PC-3 (cell line): ENCODE measurements around the gene STARD3. TPM values are rescaled to one million over a fixed set of nuclear protein-coding genes. Genes with fewer than 3 reads are reported as not detected.

ENCODE experiments used
- ATAC-seq: fragments of 200-7000 bp; cut with Tn5 transposase; 2 replicates; pipeline ENCODE4 v1.9.1; 2020; ENCODE audit warnings: mild to moderate bottlenecking, moderate library complexity
- BruUV-seq: library from RNA; stranded (reverse); fragments of 400-500 nt; replicated peaks from 2 replicates; lab custom pipeline; 2021; lab: Mats Ljungman, UMichigan
- CTCF ChIA-PET: fragments of 300-600 bp; sonication (Branson Sonifier 250); formaldehyde crosslinking; loops from one replicate; lab custom pipeline; 2022; ENCODE audit warnings: antibody characterized with exemption; lab: Charles Lee
- POLR2A ChIA-PET: fragments of 300-600 bp; sonication (Branson Sonifier 250); formaldehyde crosslinking; loops from one replicate; lab custom pipeline; 2022; ENCODE audit warnings: antibody characterized with exemption; ENCODE audit not compliant: unreplicated experiment; lab: Charles Lee
- DNase-seq: peaks from one replicate; pipeline ENCODE4 v3.0.0-alpha.2; 2015
- H2AFZ ChIP-seq: fragments of 300-600 bp; sonication (generic); 2 replicates; pipeline ENCODE4 v1.6.0; 2016; ENCODE audit warnings: antibody characterized with exemption, low read length
- H3F3A ChIP-seq: fragments of 300-600 bp; sonication (generic); one replicate; pipeline ENCODE4 v1.6.0; 2017; ENCODE audit warnings: antibody characterized with exemption, low read length, control low read depth, mild to moderate bottlenecking; ENCODE audit not compliant: unreplicated experiment
- H3K27ac ChIP-seq: fragments of 300-600 bp; sonication (generic); 2 replicates; pipeline ENCODE4 v1.5.1; 2016; ENCODE audit warnings: mild to moderate bottlenecking, low read length
- H3K27me3 ChIP-seq: fragments of 300-600 bp; sonication (generic); 2 replicates; pipeline ENCODE4 v1.6.1; 2016; ENCODE audit warnings: low read length, mixed read lengths
- H3K36me3 ChIP-seq: fragments of 300-600 bp; sonication (generic); 2 replicates; pipeline ENCODE4 v1.6.1; 2016; ENCODE audit warnings: low read depth, mixed run types, low read length, mixed read lengths
- H3K4me1 ChIP-seq: fragments of 300-600 bp; sonication (generic); 2 replicates; pipeline ENCODE4 v1.5.1; 2016; ENCODE audit warnings: low read length; ENCODE audit not compliant: insufficient read depth
- H3K4me2 ChIP-seq: fragments of 300-600 bp; sonication (generic); 2 replicates; pipeline ENCODE4 v1.6.0; 2016; ENCODE audit warnings: low read length
- H3K4me3 ChIP-seq: fragments of 300-600 bp; sonication (generic); 2 replicates; pipeline ENCODE4 v1.5.1; 2016; ENCODE audit warnings: mild to moderate bottlenecking, low read length, mixed read lengths
- H3K79me2 ChIP-seq: fragments of 300-600 bp; sonication (generic); 2 replicates; pipeline ENCODE4 v1.6.1; 2017; ENCODE audit warnings: low read length, mixed read lengths
- H3K9ac ChIP-seq: fragments of 300-600 bp; sonication (generic); 2 replicates; pipeline ENCODE4 v1.6.0; 2016; ENCODE audit warnings: mild to moderate bottlenecking, low read length
- H3K9me2 ChIP-seq: fragments of 300-600 bp; sonication (generic); replicated peaks from 2 replicates; pipeline ENCODE4 v1.6.1; 2016; ENCODE audit warnings: mixed run types, low read length, mixed read lengths
- H3K9me3 ChIP-seq: fragments of 300-600 bp; sonication (generic); 2 replicates; pipeline ENCODE4 v1.6.1; 2016; ENCODE audit warnings: low read length, mixed read lengths
- H4K20me1 ChIP-seq: fragments of 300-600 bp; sonication (generic); 2 replicates; pipeline ENCODE4 v1.6.1; 2016; ENCODE audit warnings: low read length, mixed read lengths
- EZH2 ChIP-seq: fragments of 300-600 bp; sonication (generic); IDR thresholded peaks from one replicate; pipeline ENCODE4 v1.6.1; 2017; ENCODE audit warnings: antibody characterized with exemption, mild to moderate bottlenecking, low read length; ENCODE audit not compliant: unreplicated experiment
- EZH2phosphoT487 ChIP-seq: fragments of 300-600 bp; sonication (generic); IDR thresholded peaks from 2 replicates; pipeline ENCODE4 v1.6.1; 2018; ENCODE audit warnings: mild to moderate bottlenecking, antibody characterized with exemption, low read length, borderline replicate concordance
- intact Hi-C: fragments of 100-400 bp; cut with micrococcal nuclease; formaldehyde crosslinking; loops from 2 replicates; pipeline ENCODE4 v1.9.0; 2023
- total RNA-seq: library from RNA; depleted of rRNA; stranded (reverse); fragments of >200 nt; gene quantifications from 2 replicates; pipeline ENCODE4 v1.2.3, GENCODE V29; 2014
- TF ChIP-seq, protein P1 (sequence below): fragments of 300-600 bp; sonication (generic); conservative IDR thresholded peaks from 2 replicates; pipeline ENCODE4 v1.5.1; 2017; ENCODE audit warnings: antibody characterized with exemption, low read depth, mild to moderate bottlenecking, low read length

The STARD3 gene
- total RNA-seq, 1 experiment from 2014 or later: 30.5 TPM

DNA sequence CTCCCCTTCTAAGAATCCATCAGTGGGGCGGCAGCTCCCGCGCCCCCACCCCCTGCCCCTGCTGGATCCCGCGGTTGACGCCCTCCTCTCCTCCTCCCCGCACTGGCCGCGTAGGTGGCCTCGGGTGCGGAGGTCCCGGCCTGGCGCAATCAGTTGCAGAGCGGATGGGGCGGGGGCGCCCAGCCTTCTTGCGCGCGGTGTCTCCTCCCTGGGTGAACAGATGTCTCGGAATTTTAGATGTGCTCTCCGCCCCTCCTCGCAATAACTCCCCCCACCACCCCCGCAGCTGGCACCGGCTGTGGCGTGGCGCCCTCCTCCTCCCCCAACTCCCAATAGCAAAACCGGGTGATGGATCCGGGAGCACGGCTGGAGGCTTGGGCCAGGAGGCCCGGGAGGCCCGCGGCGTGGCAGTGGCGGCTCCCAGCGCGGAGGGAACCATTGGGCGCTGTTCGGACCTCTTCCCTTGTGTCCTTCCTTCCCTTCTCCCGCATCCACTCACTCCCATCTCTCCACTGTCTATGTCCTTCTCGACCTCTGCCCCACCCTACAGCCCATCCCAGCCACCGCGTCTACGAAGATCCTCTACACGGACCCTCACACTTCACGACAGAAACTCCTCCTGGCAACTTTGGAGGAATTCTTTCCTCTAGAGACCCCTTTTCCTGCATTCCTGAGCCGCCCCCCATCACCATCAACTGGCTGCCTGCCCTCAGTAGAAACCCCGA, 40.2 kb upstream of the STARD3 start:
- intact Hi-C loops: no loop called here
- H3K4me3 ChIP-seq: no peak overlapping the region
- no peaks in the 10 kb centered on the region for H3K9me3 ChIP-seq
- H3F3A ChIP-seq: no peaks in the 10 kb centered on the region
- H2AFZ ChIP-seq: no peak overlapping the region
- H3K9ac ChIP-seq: no peak overlapping the region
- H3K4me1 ChIP-seq: no peaks in the 10 kb centered on the region
- H3K79me2 ChIP-seq: no peaks in the 10 kb centered on the region
- ATAC-seq: no peak
- H3K4me2 ChIP-seq: no peak overlapping the region
- H3K9me2 ChIP-seq: no peaks in the 10 kb centered on the region
- peaks cover 43% of the 10 kb centered on the region for H3K27me3 ChIP-seq
- BruUV-seq: no TSS peak
- H3K27ac ChIP-seq: no peak overlapping the region
- ChIA-PET CTCF (no interaction called here), POLR2A (no interaction called here)
- TF ChIP-seq, protein P1, sequence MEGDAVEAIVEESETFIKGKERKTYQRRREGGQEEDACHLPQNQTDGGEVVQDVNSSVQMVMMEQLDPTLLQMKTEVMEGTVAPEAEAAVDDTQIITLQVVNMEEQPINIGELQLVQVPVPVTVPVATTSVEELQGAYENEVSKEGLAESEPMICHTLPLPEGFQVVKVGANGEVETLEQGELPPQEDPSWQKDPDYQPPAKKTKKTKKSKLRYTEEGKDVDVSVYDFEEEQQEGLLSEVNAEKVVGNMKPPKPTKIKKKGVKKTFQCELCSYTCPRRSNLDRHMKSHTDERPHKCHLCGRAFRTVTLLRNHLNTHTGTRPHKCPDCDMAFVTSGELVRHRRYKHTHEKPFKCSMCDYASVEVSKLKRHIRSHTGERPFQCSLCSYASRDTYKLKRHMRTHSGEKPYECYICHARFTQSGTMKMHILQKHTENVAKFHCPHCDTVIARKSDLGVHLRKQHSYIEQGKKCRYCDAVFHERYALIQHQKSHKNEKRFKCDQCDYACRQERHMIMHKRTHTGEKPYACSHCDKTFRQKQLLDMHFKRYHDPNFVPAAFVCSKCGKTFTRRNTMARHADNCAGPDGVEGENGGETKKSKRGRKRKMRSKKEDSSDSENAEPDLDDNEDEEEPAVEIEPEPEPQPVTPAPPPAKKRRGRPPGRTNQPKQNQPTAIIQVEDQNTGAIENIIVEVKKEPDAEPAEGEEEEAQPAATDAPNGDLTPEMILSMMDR: no peak
- TF ChIP-seq EZH2phosphoT487 (no peak), EZH2 (no peak)
- no peak for DNase-seq
- no peaks in the 10 kb centered on the region for H4K20me1 ChIP-seq
- no peaks in the 10 kb centered on the region for H3K36me3 ChIP-seq

DNA sequence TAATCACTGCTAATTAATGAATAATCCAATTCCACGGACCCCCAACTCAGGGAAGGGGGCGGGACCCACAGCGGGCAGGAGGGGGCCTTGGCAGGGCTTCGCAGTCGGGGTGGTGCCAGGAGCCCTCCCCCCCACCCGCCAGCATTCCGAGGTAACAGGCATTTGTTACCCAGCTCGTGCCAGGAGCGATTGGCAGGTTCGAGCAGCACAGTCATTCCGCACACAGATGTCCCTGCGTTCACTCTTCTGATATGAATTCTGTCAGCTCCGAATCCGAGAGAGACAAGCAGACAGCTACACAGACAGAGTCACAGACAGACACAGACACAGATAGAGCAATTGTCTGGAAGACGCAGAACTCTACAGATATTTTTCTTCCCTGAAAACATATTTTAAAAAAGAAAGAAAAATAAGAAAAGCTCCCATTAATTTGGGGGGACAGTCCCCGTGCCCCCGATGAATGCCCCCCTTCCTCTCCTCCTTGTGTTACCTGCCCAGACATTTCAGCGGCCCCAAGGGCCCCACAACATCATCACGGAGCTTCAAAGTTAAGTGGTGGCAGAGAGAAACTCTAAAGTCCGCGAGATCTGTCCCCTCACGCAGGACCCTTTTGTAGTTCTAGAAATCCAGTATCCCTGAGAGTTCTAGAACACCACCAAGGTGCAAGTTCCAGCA, 39.4 kb upstream of the STARD3 start:
- no peak for DNase-seq
- intact Hi-C loops: no loop called here
- TF ChIP-seq, protein P1: no peak
- no peak for TF ChIP-seq EZH2phosphoT487
- TF ChIP-seq EZH2: no peak
- no peaks in the 10 kb centered on the region for H3K9me2 ChIP-seq
- ChIA-PET POLR2A (interaction anchor here (0.6 kb wide), 1 partner anchor 183 kb away, joined by 5 read pairs; no protein-coding TSS in a partner anchor), CTCF (no interaction called here)
- no peak overlapping the region for H3K9ac ChIP-seq
- H3K4me3 ChIP-seq: no peak overlapping the region
- H3K36me3 ChIP-seq: no peaks in the 10 kb centered on the region
- H4K20me1 ChIP-seq: no peaks in the 10 kb centered on the region
- H3K4me1 ChIP-seq: no peaks in the 10 kb centered on the region
- no TSS peak for BruUV-seq
- H3K27me3 ChIP-seq: peaks cover 51% of the 10 kb centered on the region
- H3K79me2 ChIP-seq: no peaks in the 10 kb centered on the region
- no peaks in the 10 kb centered on the region for H3F3A ChIP-seq
- H3K4me2 ChIP-seq: no peak overlapping the region
- H2AFZ ChIP-seq: no peak overlapping the region
- H3K9me3 ChIP-seq: no peaks in the 10 kb centered on the region
- ATAC-seq: no peak
- no peak overlapping the region for H3K27ac ChIP-seq

DNA sequence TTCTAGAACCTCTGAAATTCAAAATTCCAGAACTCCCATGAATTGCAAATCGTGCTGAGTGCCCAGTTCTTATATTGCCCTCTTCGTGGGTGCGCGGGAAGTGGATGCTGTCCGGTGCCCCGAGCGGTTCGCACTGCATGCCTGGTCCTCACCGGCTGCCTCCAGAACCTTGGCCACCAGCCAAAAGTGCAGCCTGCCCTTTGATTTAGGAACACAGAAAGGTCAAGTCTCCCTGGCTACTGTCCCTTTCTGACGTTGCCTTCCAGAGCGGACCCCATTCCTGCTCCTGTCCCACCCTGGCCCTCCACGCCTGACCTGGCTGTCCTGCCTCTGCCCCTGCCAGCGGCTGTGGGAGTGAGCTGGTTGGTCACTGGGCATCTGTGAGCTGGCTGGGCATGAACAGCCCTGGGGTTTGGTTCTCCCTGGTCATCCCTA, 38.9 kb upstream of the STARD3 start:
- Histone ChIP-seq H3F3A (no peaks in the 10 kb centered on the region), H3K4me2 (no peak overlapping the region), H3K4me3 (no peak overlapping the region), H3K4me1 (no peaks in the 10 kb centered on the region), H3K79me2 (no peaks in the 10 kb centered on the region), H3K27ac (no peak overlapping the region), H3K27me3 (peaks cover 56% of the 10 kb centered on the region), H3K9me3 (no peaks in the 10 kb centered on the region), H4K20me1 (no peaks in the 10 kb centered on the region), H3K36me3 (no peaks in the 10 kb centered on the region), H3K9ac (no peak overlapping the region), H2AFZ (no peak overlapping the region), H3K9me2 (no peaks in the 10 kb centered on the region)
- intact Hi-C loops: no loop called here
- TF ChIP-seq EZH2: no peak
- TF ChIP-seq, protein P1: no peak
- DNase-seq: no peak
- ChIA-PET CTCF (no interaction called here), POLR2A (interaction anchor here (0.6 kb wide), 1 partner anchor 182 kb away, joined by 5 read pairs; no protein-coding TSS in a partner anchor)
- no TSS peak for BruUV-seq
- ATAC-seq: no peak
